Measurements from ENCODE around the gene RGS8.

- no peak for TF ChIP-seq CTCF (conservative IDR thresholded peaks at IDR 0.05)
- TF ChIP-seq ZFX (IDR thresholded peaks at IDR 0.05), result no peak
Observed at GRCh38 chr1:182649041-182649440, 35.3 kb downstream of the RGS8 start.
